WTC11 (cell line): Measurements from ENCODE around the gene SLC8A2. TPM values are rescaled to one million over a fixed set of nuclear protein-coding genes. Genes with fewer than 3 reads are reported as not detected.
A peak's percentile ranks its signal among the peaks of the same experiment; 100 is the strongest.

Experiments used
- ATAC-seq: fragments of 200-7000 bp; cut with Tn5 transposase; 2 replicates; pipeline ENCODE4 v1.10.0; 2021; ENCODE audit warnings: mild to moderate bottlenecking, moderate library complexity
- CTCF ChIA-PET: fragments of 300-600 bp; sonication (Branson Sonifier 250); formaldehyde crosslinking; loops from one replicate; lab custom pipeline; 2021; ENCODE audit warnings: antibody characterized with exemption; lab: Charles Lee
- POLR2A ChIA-PET: fragments of 350-600 bp; sonication (Branson Sonifier 250); formaldehyde crosslinking; loops from one replicate; lab custom pipeline; 2021; ENCODE audit warnings: antibody characterized with exemption; lab: Charles Lee
- DNase-seq: peaks from one replicate; pipeline ENCODE4 v3.0.0; 2021; ENCODE audit warnings: low spot score
- H3K27ac Mint-ChIP-seq: 2 replicates; pipeline ENCODE4 v1.8.0; 2021; ENCODE audit warnings: mixed read lengths
- H3K27me3 Mint-ChIP-seq: 2 replicates; pipeline ENCODE4 v1.8.0; 2021; ENCODE audit warnings: low read depth, mild to moderate bottlenecking, moderate library complexity, mixed read lengths
- H3K36me3 Mint-ChIP-seq: 2 replicates; pipeline ENCODE4 v1.8.0; 2021; ENCODE audit warnings: mixed read lengths
- H3K4me1 Mint-ChIP-seq: 2 replicates; pipeline ENCODE4 v1.8.0; 2022; ENCODE audit warnings: mixed read lengths
- H3K4me3 Mint-ChIP-seq: 2 replicates; pipeline ENCODE4 v1.8.0; 2021; ENCODE audit warnings: mild to moderate bottlenecking, moderate library complexity, mixed read lengths
- H3K9me3 Mint-ChIP-seq: 2 replicates; pipeline ENCODE4 v1.8.0; 2021; ENCODE audit warnings: mixed read lengths
- AFF4 ChIP-seq: sonication (generic); formaldehyde crosslinking; IDR thresholded peaks from 2 replicates; pipeline ENCODE4 v1.8.1; 2023; ENCODE audit warnings: mild to moderate bottlenecking, missing genetic modification reagents, borderline replicate concordance
- ATF2 ChIP-seq: sonication (generic); formaldehyde crosslinking; IDR thresholded peaks from 2 replicates; pipeline ENCODE4 v1.8.1; 2022; ENCODE audit warnings: low read depth, missing genetic modification reagents, borderline replicate concordance
- CBFB ChIP-seq: sonication (generic); formaldehyde crosslinking; IDR thresholded peaks from 2 replicates; pipeline ENCODE4 v1.8.1; 2022; ENCODE audit warnings: mild to moderate bottlenecking, low read depth, missing genetic modification reagents
- CREM ChIP-seq: sonication (generic); formaldehyde crosslinking; IDR thresholded peaks from 2 replicates; pipeline ENCODE4 v1.8.1; 2022; ENCODE audit warnings: mild to moderate bottlenecking, missing genetic modification reagents, moderate library complexity
- E2F5 ChIP-seq: sonication (generic); formaldehyde crosslinking; IDR thresholded peaks from 2 replicates; pipeline ENCODE4 v1.8.1; 2022; ENCODE audit warnings: mild to moderate bottlenecking, moderate library complexity, missing genetic modification reagents
- ELF4 ChIP-seq: sonication (generic); formaldehyde crosslinking; IDR thresholded peaks from 2 replicates; pipeline ENCODE4 v1.8.1; 2022; ENCODE audit warnings: low read depth, mild to moderate bottlenecking, moderate library complexity, missing genetic modification reagents
- ERG ChIP-seq: fragments of 250-450 bp; sonication (Bioruptor Pico); IDR thresholded peaks from 2 replicates; pipeline ENCODE4 v1.8.0; 2021; ENCODE audit warnings: mild to moderate bottlenecking
- FOXK1 ChIP-seq: sonication (generic); formaldehyde crosslinking; IDR thresholded peaks from 2 replicates; pipeline ENCODE4 v1.8.0; 2022; ENCODE audit warnings: mild to moderate bottlenecking, moderate library complexity, missing genetic modification reagents
- HMGXB4 ChIP-seq: sonication (generic); formaldehyde crosslinking; IDR thresholded peaks from 2 replicates; pipeline ENCODE4 v1.8.1; 2023; ENCODE audit warnings: mild to moderate bottlenecking, moderate library complexity, missing genetic modification reagents
- JUN ChIP-seq: sonication (generic); formaldehyde crosslinking; IDR thresholded peaks from 2 replicates; pipeline ENCODE4 v1.8.0; 2023; ENCODE audit warnings: mild to moderate bottlenecking, missing genetic modification reagents
- KAT7 ChIP-seq: sonication (generic); formaldehyde crosslinking; IDR thresholded peaks from 2 replicates; pipeline ENCODE4 v1.8.1; 2023; ENCODE audit warnings: missing genetic modification reagents, mild to moderate bottlenecking, borderline replicate concordance
- MYBL2 ChIP-seq: sonication (generic); formaldehyde crosslinking; IDR thresholded peaks from 2 replicates; pipeline ENCODE4 v1.8.1; 2023; ENCODE audit warnings: mild to moderate bottlenecking, moderate library complexity, missing genetic modification reagents
- NFATC4 ChIP-seq: fragments of 250-450 bp; sonication (Bioruptor Pico); IDR thresholded peaks from 2 replicates; pipeline ENCODE4 v1.9.0; 2021; ENCODE audit warnings: mild to moderate bottlenecking
- RELA ChIP-seq: sonication (generic); formaldehyde crosslinking; IDR thresholded peaks from 2 replicates; pipeline ENCODE4 v1.8.1; 2022; ENCODE audit warnings: missing genetic modification reagents, mild to moderate bottlenecking, borderline replicate concordance
- SP1 ChIP-seq: sonication (generic); formaldehyde crosslinking; conservative IDR thresholded peaks from 2 replicates; pipeline ENCODE4 v1.8.1; 2022; ENCODE audit warnings: missing genetic modification reagents
- TCF7 ChIP-seq: sonication (generic); formaldehyde crosslinking; IDR thresholded peaks from 2 replicates; pipeline ENCODE4 v1.8.0; 2022; ENCODE audit warnings: mild to moderate bottlenecking, low read depth, missing genetic modification reagents, moderate library complexity
- ZNF396 ChIP-seq: fragments of 250-450 bp; sonication (Bioruptor Pico); IDR thresholded peaks from 2 replicates; pipeline ENCODE4 v1.8.0; 2021; ENCODE audit warnings: mild to moderate bottlenecking, moderate library complexity, borderline replicate concordance
- ZNF423 ChIP-seq: fragments of 250-450 bp; sonication (Bioruptor Pico); IDR thresholded peaks from 2 replicates; pipeline ENCODE4 v2.1.2; 2022; ENCODE audit warnings: mild to moderate bottlenecking, moderate library complexity
- total RNA-seq: library from RNA; stranded (reverse); gene quantifications from 3 replicates; pipeline ENCODE4 v1.2.3, GENCODE V29; 2021
- TF ChIP-seq, protein P1 (sequence below): sonication (generic); formaldehyde crosslinking; IDR thresholded peaks from 2 replicates; pipeline ENCODE4 v1.8.1; 2023; ENCODE audit warnings: mild to moderate bottlenecking, missing genetic modification reagents, moderate library complexity
- TF ChIP-seq, protein P2 (sequence below): fragments of 200-600 bp; IDR thresholded peaks from 2 replicates; pipeline ENCODE4 v1.8.0; 2022; ENCODE audit warnings: antibody characterized with exemption

SLC8A2 gene
- total RNA-seq, 1 experiment from 2014 or later: 6.5 TPM

- TF ChIP-seq SP1 (CRISPR knock-in tag) (no peak), ERG (CRISPR knock-in tag) (no peak), KAT7 (CRISPR knock-in tag) (no peak), TCF7 (CRISPR knock-in tag) (no peak), ELF4 (no peak)
- TF ChIP-seq, protein P1, sequence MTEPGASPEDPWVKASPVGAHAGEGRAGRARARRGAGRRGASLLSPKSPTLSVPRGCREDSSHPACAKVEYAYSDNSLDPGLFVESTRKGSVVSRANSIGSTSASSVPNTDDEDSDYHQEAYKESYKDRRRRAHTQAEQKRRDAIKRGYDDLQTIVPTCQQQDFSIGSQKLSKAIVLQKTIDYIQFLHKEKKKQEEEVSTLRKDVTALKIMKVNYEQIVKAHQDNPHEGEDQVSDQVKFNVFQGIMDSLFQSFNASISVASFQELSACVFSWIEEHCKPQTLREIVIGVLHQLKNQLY: no peak
- TF ChIP-seq, all 79 proteins: peak for 0
Measured at GRCh38 chr19:47470447-47471195, 1.1 kb downstream of the SLC8A2 start (continued).

- Mint-ChIP-seq H3K27ac (no peak overlapping the region), H3K9me3 (no peaks in the 10 kb centered on the region), H3K4me3 (peak overlapping the region; percentile 84), H3K4me1 (peaks cover 39% of the 10 kb centered on the region), H3K36me3 (no peaks in the 10 kb centered on the region), H3K27me3 (peaks cover 18% of the 10 kb centered on the region)
- no peak for ATAC-seq
- no peak for TF ChIP-seq ZNF396 (CRISPR knock-in tag)
- TF ChIP-seq AFF4 (CRISPR knock-in tag): no peak
- TF ChIP-seq NFATC4 (CRISPR knock-in tag): no peak
- no peak for TF ChIP-seq ZNF423 (CRISPR knock-in tag)
- no peak; the same call in 1 of the 2 replicates for TF ChIP-seq CBFB
- TF ChIP-seq CREM (CRISPR knock-in tag): no peak
- ChIA-PET CTCF (interaction anchor here (0.9 to 2.2 kb wide), 4 partner anchors 23 to 243 kb away, joined by 3 to 16 read pairs (median 4); partner anchors contain the start of gene EHD2), POLR2A (no interaction called here)
- DNase-seq: no peak
Measured at GRCh38 chr19:47469719-47470118, 2.0 kb downstream of the SLC8A2 start.

GRCh38 chr19:47469363-47469700 is 2.4 kb downstream of the SLC8A2 start:
- H3K4me3 Mint-ChIP-seq: peak overlapping the region; percentile 10; the same call in 1 of the 2 replicates

More at GRCh38 chr19:47469363-47469700, 2.4 kb downstream of the SLC8A2 start:
- CTCF ChIA-PET: interaction anchor here (2.2 to 2.5 kb wide), 3 partner anchors 33 to 244 kb away, joined by 11 to 20 read pairs (median 16); partner anchors contain the start of gene EHD2
- POLR2A ChIA-PET: no interaction called here
- peaks cover 18% of the 10 kb centered on the region for H3K27me3 Mint-ChIP-seq
- no peak overlapping the region for H3K27ac Mint-ChIP-seq
- peaks cover 43% of the 10 kb centered on the region for H3K4me1 Mint-ChIP-seq
- no peaks in the 10 kb centered on the region for H3K36me3 Mint-ChIP-seq
- no peak for DNase-seq
- ATAC-seq: no peak
- H3K9me3 Mint-ChIP-seq: no peaks in the 10 kb centered on the region
- TF ChIP-seq E2F5 (CRISPR knock-in tag) (no peak), JUN (CRISPR knock-in tag) (no peak), TCF7 (CRISPR knock-in tag) (no peak), FOXK1 (CRISPR knock-in tag) (no peak), MYBL2 (no peak), HMGXB4 (CRISPR knock-in tag) (no peak), RELA (CRISPR knock-in tag) (no peak), ATF2 (no peak)
- TF ChIP-seq, protein P2, sequence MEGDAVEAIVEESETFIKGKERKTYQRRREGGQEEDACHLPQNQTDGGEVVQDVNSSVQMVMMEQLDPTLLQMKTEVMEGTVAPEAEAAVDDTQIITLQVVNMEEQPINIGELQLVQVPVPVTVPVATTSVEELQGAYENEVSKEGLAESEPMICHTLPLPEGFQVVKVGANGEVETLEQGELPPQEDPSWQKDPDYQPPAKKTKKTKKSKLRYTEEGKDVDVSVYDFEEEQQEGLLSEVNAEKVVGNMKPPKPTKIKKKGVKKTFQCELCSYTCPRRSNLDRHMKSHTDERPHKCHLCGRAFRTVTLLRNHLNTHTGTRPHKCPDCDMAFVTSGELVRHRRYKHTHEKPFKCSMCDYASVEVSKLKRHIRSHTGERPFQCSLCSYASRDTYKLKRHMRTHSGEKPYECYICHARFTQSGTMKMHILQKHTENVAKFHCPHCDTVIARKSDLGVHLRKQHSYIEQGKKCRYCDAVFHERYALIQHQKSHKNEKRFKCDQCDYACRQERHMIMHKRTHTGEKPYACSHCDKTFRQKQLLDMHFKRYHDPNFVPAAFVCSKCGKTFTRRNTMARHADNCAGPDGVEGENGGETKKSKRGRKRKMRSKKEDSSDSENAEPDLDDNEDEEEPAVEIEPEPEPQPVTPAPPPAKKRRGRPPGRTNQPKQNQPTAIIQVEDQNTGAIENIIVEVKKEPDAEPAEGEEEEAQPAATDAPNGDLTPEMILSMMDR: no peak
- TF ChIP-seq, protein P1: no peak
- TF ChIP-seq, all 79 proteins: peak for 0
